NT2/D1 (cell line): Measurements from ENCODE around the gene G2E3.

Experiments
- SUZ12 ChIP-seq: IDR thresholded peaks from 2 replicates; pipeline ENCODE4 v1.6.1; 2011; ENCODE audit not compliant: insufficient read length, insufficient read depth; ENCODE audit errors: extremely low read depth
- YY1 ChIP-seq: IDR thresholded peaks from 2 replicates; pipeline ENCODE4 v1.6.1; 2011; ENCODE audit not compliant: insufficient read length, insufficient read depth

GRCh38 chr14:30641207-30641606, 82.2 kb downstream of the G2E3 start:
- TF ChIP-seq YY1 (no peak), SUZ12 (no peak)
